OCI-LY7 (cell line): ENCODE data around the gene AKAP13. TPM values are rescaled to one million over a fixed set of nuclear protein-coding genes. Genes with fewer than 3 reads are reported as not detected.

ENCODE experiments used
- BruUV-seq: library from RNA; stranded (reverse); fragments of 400-500 nt; replicated peaks from 2 replicates; lab custom pipeline; 2021; lab: Mats Ljungman, UMichigan
- CTCF ChIA-PET: fragments of 300-600 bp; sonication (Branson Sonifier 250); formaldehyde crosslinking; loops from one replicate; lab custom pipeline; 2022; ENCODE audit warnings: antibody characterized with exemption; ENCODE audit not compliant: unreplicated experiment; lab: Charles Lee
- POLR2A ChIA-PET: fragments of 300-600 bp; sonication (Branson Sonifier 250); formaldehyde crosslinking; loops from one replicate; lab custom pipeline; 2022; ENCODE audit warnings: antibody characterized with exemption; lab: Charles Lee
- DNase-seq: peaks from one replicate; pipeline ENCODE4 v3.0.0-alpha.2; 2015; ENCODE audit warnings: low spot score
- H2AFZ ChIP-seq: fragments of 200-600 bp; sonication (generic), shearing (Covaris generic); 2 replicates; pipeline ENCODE4 v1.6.1; 2014; ENCODE audit warnings: mild to moderate bottlenecking, antibody characterized with exemption, low read length, moderate library complexity
- H3K27ac ChIP-seq: fragments of 200-600 bp; sonication (generic); 2 replicates; pipeline ENCODE4 v1.5.1; 2014; ENCODE audit warnings: mixed run types, low read depth, mild to moderate bottlenecking, moderate library complexity, low read length, inconsistent platforms; ENCODE audit not compliant: poor library complexity, severe bottlenecking
- H3K36me3 ChIP-seq: fragments of 200-600 bp; sonication (generic); 2 replicates; pipeline ENCODE4 v1.6.1; 2014; ENCODE audit warnings: mild to moderate bottlenecking, antibody characterized with exemption, low read length, moderate library complexity, mixed read lengths; ENCODE audit not compliant: insufficient read depth
- H3K4me1 ChIP-seq: fragments of 200-600 bp; sonication (generic); 2 replicates; pipeline ENCODE4 v1.5.1; 2014; ENCODE audit warnings: mild to moderate bottlenecking, low read length; ENCODE audit not compliant: insufficient read depth, poor library complexity, severe bottlenecking
- H3K4me2 ChIP-seq: fragments of 200-600 bp; sonication (generic); 2 replicates; pipeline ENCODE4 v1.6.1; 2014; ENCODE audit warnings: mild to moderate bottlenecking, low read length
- H3K4me3 ChIP-seq: fragments of 200-600 bp; sonication (generic); 2 replicates; pipeline ENCODE4 v1.5.1; 2014; ENCODE audit warnings: mild to moderate bottlenecking, low read depth, low read length; ENCODE audit not compliant: poor library complexity, severe bottlenecking
- H3K79me2 ChIP-seq: fragments of 200-600 bp; sonication (generic); 2 replicates; pipeline ENCODE4 v1.6.1; 2016; ENCODE audit warnings: low read depth, mild to moderate bottlenecking, low read length, moderate library complexity, mixed read lengths; ENCODE audit not compliant: insufficient read depth
- H3K9me2 ChIP-seq: fragments of 200-600 bp; sonication (generic); 2 replicates; pipeline ENCODE4 v1.6.1; 2016; ENCODE audit warnings: mild to moderate bottlenecking, low read length, mixed read lengths; ENCODE audit not compliant: insufficient read depth
- H3K9me3 ChIP-seq: fragments of 200-600 bp; sonication (generic); 2 replicates; pipeline ENCODE4 v1.6.1; 2014; ENCODE audit warnings: mild to moderate bottlenecking, mixed run types, low read length, mixed read lengths
- H4K20me1 ChIP-seq: fragments of 200-600 bp; sonication (generic); 2 replicates; pipeline ENCODE4 v1.6.1; 2014; ENCODE audit warnings: mild to moderate bottlenecking, antibody characterized with exemption, low read length, moderate library complexity, mixed read lengths; ENCODE audit not compliant: insufficient read depth
- CTCF ChIP-seq: fragments of 200-600 bp; sonication (generic); conservative IDR thresholded peaks from 2 replicates; pipeline ENCODE4 v1.5.1; 2014; ENCODE audit warnings: mild to moderate bottlenecking, antibody characterized with exemption, low read length, moderate library complexity, mixed read lengths
- EZH2phosphoT487 ChIP-seq: fragments of 200-600 bp; sonication (generic); IDR thresholded peaks from 2 replicates; pipeline ENCODE4 v1.6.1; 2018; ENCODE audit warnings: low read depth, borderline replicate concordance, mild to moderate bottlenecking, mixed run types, antibody characterized with exemption, low read length, moderate library complexity, mixed read lengths
- intact Hi-C: fragments of 100-400 bp; cut with micrococcal nuclease; formaldehyde crosslinking; loops from one replicate; pipeline ENCODE4 v1.10.0; 2022; ENCODE audit not compliant: unreplicated experiment
- total RNA-seq, 2 experiments: library from RNA; depleted of rRNA in 1 of 2; stranded (reverse); fragments of >200 nt in 1 of 2; shearing (Covaris generic) in 1 of 2; gene quantifications; 2 replicates each; pipeline ENCODE4 v1.2.3, GENCODE V29; 2014 to 2022

Gene AKAP13
- total RNA-seq, 2 experiments from 2014 or later = 140 to 250 TPM

GRCh38 chr15:85741021-85741421 is 360.6 kb downstream of the AKAP13 start:
- Histone ChIP-seq H3K36me3 (peaks cover 96% of the 10 kb centered on the region), H3K4me1 (no peaks in the 10 kb centered on the region), H4K20me1 (no peaks in the 10 kb centered on the region), H3K9me3 (no peaks in the 10 kb centered on the region), H3K4me2 (no peak overlapping the region), H3K9me2 (no peaks in the 10 kb centered on the region), H2AFZ (no peak overlapping the region), H3K27ac (no peak overlapping the region), H3K4me3 (no peak overlapping the region), H3K79me2 (no peaks in the 10 kb centered on the region)
- intact Hi-C loops = loop anchor here (5.0 kb wide), 1 partner anchor 51 kb away; the partner anchor contains the start of gene KLHL25
- TF ChIP-seq CTCF (no peak), EZH2phosphoT487 (no peak)
- ChIA-PET CTCF (interaction anchor here (0.6 kb wide), 1 partner anchor 444 kb away, joined by 3 read pairs; no protein-coding TSS in a partner anchor), POLR2A (interaction anchor here (0.7 kb wide), 1 partner anchor 31 kb away, joined by 5 read pairs; no protein-coding TSS in a partner anchor)
- no TSS peak for BruUV-seq
- no peak for DNase-seq

GRCh38 chr15:85741662-85742061 is 361.3 kb downstream of the AKAP13 start:
- Histone ChIP-seq H3K27ac (no peak overlapping the region), H3K9me2 (no peaks in the 10 kb centered on the region), H3K4me1 (no peaks in the 10 kb centered on the region), H4K20me1 (no peaks in the 10 kb centered on the region), H3K79me2 (no peaks in the 10 kb centered on the region), H2AFZ (no peak overlapping the region), H3K4me2 (no peak overlapping the region), H3K4me3 (no peak overlapping the region), H3K36me3 (peaks cover 96% of the 10 kb centered on the region), H3K9me3 (no peaks in the 10 kb centered on the region)
- CTCF ChIA-PET = interaction anchor here (0.6 kb wide), 1 partner anchor 445 kb away, joined by 3 read pairs; no protein-coding TSS in a partner anchor
- POLR2A ChIA-PET = interaction anchor here (0.7 kb wide), 1 partner anchor 31 kb away, joined by 5 read pairs; no protein-coding TSS in a partner anchor
- intact Hi-C loops = loop anchor here (5.0 kb wide), 1 partner anchor 51 kb away; the partner anchor contains the start of gene KLHL25
- no peak for TF ChIP-seq CTCF
- no peak for TF ChIP-seq EZH2phosphoT487
- BruUV-seq = no TSS peak
- DNase-seq = no peak

GRCh38 chr15:85742186-85742821 is 361.9 kb downstream of the AKAP13 start:
- no peaks in the 10 kb centered on the region for H3K4me1 ChIP-seq
- no peak overlapping the region for H3K4me3 ChIP-seq
- H3K27ac ChIP-seq = no peak overlapping the region
- ChIA-PET POLR2A (no interaction called here), CTCF (no interaction called here)
- H3K36me3 ChIP-seq = peaks cover 96% of the 10 kb centered on the region
- TF ChIP-seq EZH2phosphoT487 = no peak
- no peak for TF ChIP-seq CTCF
- intact Hi-C loops = loop anchor here (5.0 kb wide), 1 partner anchor 50 kb away; the partner anchor contains the start of gene KLHL25
- H3K9me3 ChIP-seq = no peaks in the 10 kb centered on the region
- H3K4me2 ChIP-seq = no peak overlapping the region
- DNase-seq = no peak
- BruUV-seq = no TSS peak
- H2AFZ ChIP-seq = no peak overlapping the region
- H4K20me1 ChIP-seq = no peaks in the 10 kb centered on the region
- H3K79me2 ChIP-seq = no peaks in the 10 kb centered on the region
- no peaks in the 10 kb centered on the region for H3K9me2 ChIP-seq
